HG03457 (cell line): Measurements from ENCODE around the gene GRM4.

Source experiments
- ATAC-seq: cut with Tn5 transposase; IDR thresholded peaks from one replicate; pipeline ENCODE4 v1.9.1; 2021; ENCODE audit warnings: moderate number of reproducible peaks; ENCODE audit not compliant: unreplicated experiment

The GRM4 gene

GRCh38 chr6:34143196-34143883 lies 2.5 kb downstream of the GRM4 start:
- ATAC-seq = no peak

- no peak for ATAC-seq
Measured at GRCh38 chr6:34142061-34142998, 3.6 kb downstream of the GRM4 start.

GRCh38 chr6:34140075-34140474 lies 5.8 kb downstream of the GRM4 start:
- no peak for ATAC-seq

GRCh38 chr6:34138914-34139510 lies 6.9 kb downstream of the GRM4 start:
- ATAC-seq = no peak

- no peak for ATAC-seq
Measured at GRCh38 chr6:34138191-34138590, 7.7 kb downstream of the GRM4 start.

- ATAC-seq = no peak
Measured at GRCh38 chr6:34135541-34135940, 10.3 kb downstream of the GRM4 start.

GRCh38 chr6:34132486-34133185 lies 13.3 kb downstream of the GRM4 start:
- ATAC-seq = no peak

GRCh38 chr6:34131326-34132290 lies 14.3 kb downstream of the GRM4 start:
- ATAC-seq = no peak

GRCh38 chr6:34130862-34131261 lies 15.0 kb downstream of the GRM4 start:
- ATAC-seq = no peak

- no peak for ATAC-seq
Measured at GRCh38 chr6:34129753-34130152, 16.1 kb downstream of the GRM4 start.

GRCh38 chr6:34128045-34128444 lies 17.8 kb downstream of the GRM4 start:
- ATAC-seq = no peak

- no peak for ATAC-seq
Measured at GRCh38 chr6:34126419-34126818, 19.5 kb downstream of the GRM4 start.

GRCh38 chr6:34125939-34126338 lies 19.9 kb downstream of the GRM4 start:
- ATAC-seq = no peak

GRCh38 chr6:34120953-34121675 lies 24.8 kb downstream of the GRM4 start:
- ATAC-seq = no peak

GRCh38 chr6:34115915-34116314 lies 30.0 kb downstream of the GRM4 start:
- no peak for ATAC-seq

GRCh38 chr6:34115403-34115795 lies 30.5 kb downstream of the GRM4 start:
- no peak for ATAC-seq

- no peak for ATAC-seq
Measured at GRCh38 chr6:34114695-34115402, 31.0 kb downstream of the GRM4 start.

GRCh38 chr6:34113532-34113931 lies 32.4 kb downstream of the GRM4 start:
- no peak for ATAC-seq

GRCh38 chr6:34112126-34112525 lies 33.8 kb downstream of the GRM4 start:
- ATAC-seq = no peak
